ENCODE data around the gene MCRIP1. TPM values are rescaled to one million over a fixed set of nuclear protein-coding genes. Genes with fewer than 3 reads are reported as not detected.

Gene MCRIP1
- total RNA-seq, 1 experiment from 2014 or later = 115 TPM

GRCh38 chr17:81810892-81811704 lies 22.0 kb downstream of the MCRIP1 start:
- in situ Hi-C loops (cut with HindIII; ENCODE audit: low pct_unique_long_range_greater_than_20kb, low sequenced_read_pairs) (no loop called here), intact Hi-C loops (cut with micrococcal nuclease; ENCODE audit: unreplicated experiment) (no loop called here)
- CTCF ChIA-PET = no interaction called here
- Histone ChIP-seq H3K27me3 (ENCODE audit: control insufficient read depth, insufficient read depth, low read length) (no peaks in the 10 kb centered on the region), H3K4me1 (ENCODE audit: control insufficient read depth, insufficient read depth, low read length) (peaks cover 4% of the 10 kb centered on the region), H3K27ac (ENCODE audit: low read length) (no peak overlapping the region), H3K4me3 (ENCODE audit: low read depth in 2 of 2, low read length in 2 of 2) (no peak overlapping the region), H3K36me3 (ENCODE audit: control insufficient read depth, insufficient read depth, low read length) (no peaks in the 10 kb centered on the region), H3K9me3 (ENCODE audit: control insufficient read depth, insufficient read depth, low read depth, low read length) (no peaks in the 10 kb centered on the region)
- no TSS peak for BruUV-seq (replicated peaks)
- DNase-seq (ENCODE audit: low read depth, low spot score) = no peak
- no peak for ATAC-seq
- TF ChIP-seq POLR2AphosphoS5 (IDR thresholded peaks at IDR 0.05; ENCODE audit: low read depth, low read length) (no peak), TCF7L2 (IDR thresholded peaks at IDR 0.05; ENCODE audit: low read depth, low read length) (no peak), SIN3A (IDR thresholded peaks at IDR 0.05; ENCODE audit: borderline replicate concordance, insufficient read depth, low read depth, low read length) (no peak)
- TF ChIP-seq, protein P1, sequence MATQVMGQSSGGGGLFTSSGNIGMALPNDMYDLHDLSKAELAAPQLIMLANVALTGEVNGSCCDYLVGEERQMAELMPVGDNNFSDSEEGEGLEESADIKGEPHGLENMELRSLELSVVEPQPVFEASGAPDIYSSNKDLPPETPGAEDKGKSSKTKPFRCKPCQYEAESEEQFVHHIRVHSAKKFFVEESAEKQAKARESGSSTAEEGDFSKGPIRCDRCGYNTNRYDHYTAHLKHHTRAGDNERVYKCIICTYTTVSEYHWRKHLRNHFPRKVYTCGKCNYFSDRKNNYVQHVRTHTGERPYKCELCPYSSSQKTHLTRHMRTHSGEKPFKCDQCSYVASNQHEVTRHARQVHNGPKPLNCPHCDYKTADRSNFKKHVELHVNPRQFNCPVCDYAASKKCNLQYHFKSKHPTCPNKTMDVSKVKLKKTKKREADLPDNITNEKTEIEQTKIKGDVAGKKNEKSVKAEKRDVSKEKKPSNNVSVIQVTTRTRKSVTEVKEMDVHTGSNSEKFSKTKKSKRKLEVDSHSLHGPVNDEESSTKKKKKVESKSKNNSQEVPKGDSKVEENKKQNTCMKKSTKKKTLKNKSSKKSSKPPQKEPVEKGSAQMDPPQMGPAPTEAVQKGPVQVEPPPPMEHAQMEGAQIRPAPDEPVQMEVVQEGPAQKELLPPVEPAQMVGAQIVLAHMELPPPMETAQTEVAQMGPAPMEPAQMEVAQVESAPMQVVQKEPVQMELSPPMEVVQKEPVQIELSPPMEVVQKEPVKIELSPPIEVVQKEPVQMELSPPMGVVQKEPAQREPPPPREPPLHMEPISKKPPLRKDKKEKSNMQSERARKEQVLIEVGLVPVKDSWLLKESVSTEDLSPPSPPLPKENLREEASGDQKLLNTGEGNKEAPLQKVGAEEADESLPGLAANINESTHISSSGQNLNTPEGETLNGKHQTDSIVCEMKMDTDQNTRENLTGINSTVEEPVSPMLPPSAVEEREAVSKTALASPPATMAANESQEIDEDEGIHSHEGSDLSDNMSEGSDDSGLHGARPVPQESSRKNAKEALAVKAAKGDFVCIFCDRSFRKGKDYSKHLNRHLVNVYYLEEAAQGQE (IDR thresholded peaks at IDR 0.05; ENCODE audit: insufficient read depth in 1 of 2, low read depth in 2 of 2, low read length in 1 of 2) = no peak
- TF ChIP-seq, protein P2, sequence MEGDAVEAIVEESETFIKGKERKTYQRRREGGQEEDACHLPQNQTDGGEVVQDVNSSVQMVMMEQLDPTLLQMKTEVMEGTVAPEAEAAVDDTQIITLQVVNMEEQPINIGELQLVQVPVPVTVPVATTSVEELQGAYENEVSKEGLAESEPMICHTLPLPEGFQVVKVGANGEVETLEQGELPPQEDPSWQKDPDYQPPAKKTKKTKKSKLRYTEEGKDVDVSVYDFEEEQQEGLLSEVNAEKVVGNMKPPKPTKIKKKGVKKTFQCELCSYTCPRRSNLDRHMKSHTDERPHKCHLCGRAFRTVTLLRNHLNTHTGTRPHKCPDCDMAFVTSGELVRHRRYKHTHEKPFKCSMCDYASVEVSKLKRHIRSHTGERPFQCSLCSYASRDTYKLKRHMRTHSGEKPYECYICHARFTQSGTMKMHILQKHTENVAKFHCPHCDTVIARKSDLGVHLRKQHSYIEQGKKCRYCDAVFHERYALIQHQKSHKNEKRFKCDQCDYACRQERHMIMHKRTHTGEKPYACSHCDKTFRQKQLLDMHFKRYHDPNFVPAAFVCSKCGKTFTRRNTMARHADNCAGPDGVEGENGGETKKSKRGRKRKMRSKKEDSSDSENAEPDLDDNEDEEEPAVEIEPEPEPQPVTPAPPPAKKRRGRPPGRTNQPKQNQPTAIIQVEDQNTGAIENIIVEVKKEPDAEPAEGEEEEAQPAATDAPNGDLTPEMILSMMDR (IDR thresholded peaks at IDR 0.05) = no peak
- POLR2A ChIA-PET = interaction anchor here (0.6 kb wide), 1 partner anchor 44 kb away, joined by 5 read pairs; no protein-coding TSS in a partner anchor

DNA sequence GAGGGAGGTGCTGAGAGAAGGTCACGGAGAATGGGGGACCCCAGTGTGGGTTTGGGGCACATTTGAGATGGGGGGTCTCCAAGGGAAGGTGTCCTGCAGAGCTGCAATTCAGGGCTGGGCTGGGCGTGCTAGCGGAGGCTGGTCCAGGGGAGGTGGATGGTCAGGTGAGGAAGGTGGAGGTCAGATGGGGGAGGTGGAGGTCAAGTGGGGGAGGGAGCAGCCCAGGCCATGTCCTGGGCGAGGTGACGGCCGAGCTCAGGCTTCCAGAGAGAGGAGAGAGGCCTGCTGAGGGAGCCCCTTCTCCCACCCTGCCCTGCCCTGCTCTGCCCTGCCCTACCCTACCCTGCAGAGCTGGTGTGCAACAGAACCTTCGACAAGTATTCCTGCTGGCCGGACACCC lies 22.6 kb downstream of the MCRIP1 start:
- no TSS peak for BruUV-seq (replicated peaks)
- H3K4me1 ChIP-seq (ENCODE audit: control insufficient read depth, insufficient read depth, low read length) = peaks cover 4% of the 10 kb centered on the region
- no peaks in the 10 kb centered on the region; the same call in 1 of the 2 replicates for H3K27me3 ChIP-seq (ENCODE audit: control insufficient read depth, insufficient read depth, low read length)
- CTCF ChIA-PET = no interaction called here
- no peak for ATAC-seq
- in situ Hi-C loops (cut with HindIII; ENCODE audit: low pct_unique_long_range_greater_than_20kb, low sequenced_read_pairs) (no loop called here), intact Hi-C loops (cut with micrococcal nuclease; ENCODE audit: unreplicated experiment) (no loop called here)
- no peaks in the 10 kb centered on the region for H3K9me3 ChIP-seq (ENCODE audit: control insufficient read depth, insufficient read depth, low read depth, low read length)
- POLR2A ChIA-PET = no interaction called here
- no peak for DNase-seq (ENCODE audit: low read depth, low spot score)
- TF ChIP-seq SIN3A (IDR thresholded peaks at IDR 0.05; ENCODE audit: borderline replicate concordance, insufficient read depth, low read depth, low read length) (no peak), POLR2AphosphoS5 (IDR thresholded peaks at IDR 0.05; ENCODE audit: low read depth, low read length) (no peak), TCF7L2 (IDR thresholded peaks at IDR 0.05; ENCODE audit: low read depth, low read length) (no peak)
- H3K36me3 ChIP-seq (ENCODE audit: control insufficient read depth, insufficient read depth, low read length) = no peaks in the 10 kb centered on the region
- no peak overlapping the region for H3K27ac ChIP-seq (ENCODE audit: low read length)
- H3K4me3 ChIP-seq (ENCODE audit: low read depth in 2 of 2, low read length in 2 of 2) = no peak overlapping the region

DNA sequence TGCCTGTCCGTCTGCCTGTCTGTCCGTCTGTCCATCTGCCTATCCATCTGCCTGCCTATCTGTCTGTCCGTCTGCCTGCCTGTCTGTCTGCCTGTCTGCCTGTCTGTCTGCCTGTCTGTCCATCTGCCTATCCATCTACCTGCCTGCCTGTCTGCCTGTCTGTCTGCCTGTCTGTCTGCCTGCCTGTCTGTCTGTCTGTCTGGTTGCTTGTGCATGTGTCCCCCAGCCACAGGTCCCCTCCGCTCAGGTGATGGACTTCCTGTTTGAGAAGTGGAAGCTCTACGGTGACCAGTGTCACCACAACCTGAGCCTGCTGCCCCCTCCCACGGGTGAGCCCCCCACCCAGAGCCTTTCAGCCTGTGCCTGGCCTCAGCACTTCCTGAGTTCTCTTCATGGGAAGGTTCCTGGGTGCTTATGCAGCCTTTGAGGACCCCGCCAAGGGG lies 23.5 kb downstream of the MCRIP1 start:
- Histone ChIP-seq H3K27ac (ENCODE audit: low read length) (no peak overlapping the region), H3K36me3 (ENCODE audit: control insufficient read depth, insufficient read depth, low read length) (no peaks in the 10 kb centered on the region), H3K4me3 (ENCODE audit: low read depth in 2 of 2, low read length in 2 of 2) (no peak overlapping the region), H3K27me3 (ENCODE audit: control insufficient read depth, insufficient read depth, low read length) (no peaks in the 10 kb centered on the region; the same call in 1 of the 2 replicates), H3K9me3 (ENCODE audit: control insufficient read depth, insufficient read depth, low read depth, low read length) (no peaks in the 10 kb centered on the region), H3K4me1 (ENCODE audit: control insufficient read depth, insufficient read depth, low read length) (peaks cover 5% of the 10 kb centered on the region)
- ATAC-seq = no peak
- DNase-seq (ENCODE audit: low read depth, low spot score) = no peak
- CTCF ChIA-PET = no interaction called here
- POLR2A ChIA-PET = no interaction called here
- intact Hi-C loops (cut with micrococcal nuclease; ENCODE audit: unreplicated experiment) (no loop called here), in situ Hi-C loops (cut with HindIII; ENCODE audit: low pct_unique_long_range_greater_than_20kb, low sequenced_read_pairs) (no loop called here)
- TF ChIP-seq, protein P2 (IDR thresholded peaks at IDR 0.05) = no peak
- TF ChIP-seq POLR2AphosphoS5 (IDR thresholded peaks at IDR 0.05; ENCODE audit: low read depth, low read length) (no peak), SIN3A (IDR thresholded peaks at IDR 0.05; ENCODE audit: borderline replicate concordance, insufficient read depth, low read depth, low read length) (no peak), TCF7L2 (IDR thresholded peaks at IDR 0.05; ENCODE audit: low read depth, low read length) (no peak)
- TF ChIP-seq, protein P1 (IDR thresholded peaks at IDR 0.05; ENCODE audit: insufficient read depth in 1 of 2, low read depth in 2 of 2, low read length in 1 of 2) = no peak
- BruUV-seq (replicated peaks) = no TSS peak
